SK-N-SH (cell line): ENCODE measurements around the gene RIMS3. TPM values are rescaled to one million over a fixed set of nuclear protein-coding genes. Genes with fewer than 3 reads are reported as not detected.

ENCODE experiments used
- CTCF ChIA-PET: fragments of 300-600, 350-600 bp; formaldehyde crosslinking; extraction: SDS; loops from one replicate; lab custom pipeline; 2021; lab: Yijun Ruan, JAX
- POLR2A ChIA-PET: fragments of 350-600 bp; sonication (Branson Sonifier 250); formaldehyde crosslinking; extraction: SDS; loops from one replicate; lab custom pipeline; 2020; ENCODE audit warnings: antibody characterized with exemption, inconsistent platforms; lab: Yijun Ruan, JAX
- DNase-seq: peaks from one replicate; pipeline ENCODE4 v3.0.0; 2012
- H2AFZ ChIP-seq: fragments of 200-600 bp; sonication (generic); 2 replicates; pipeline ENCODE4 v1.8.1; 2016; ENCODE audit warnings: antibody characterized with exemption, mild to moderate bottlenecking, low read depth
- H3F3A ChIP-seq: fragments of 200-600 bp; sonication (generic); replicated peaks from 2 replicates; pipeline ENCODE3; 2016; ENCODE audit warnings: antibody characterized with exemption, mild to moderate bottlenecking; ENCODE audit not compliant: insufficient read depth
- H3K27ac ChIP-seq, 2 experiments: fragments of 200-500 bp in 1 of 2; fragments of 200-600 bp in 1 of 2; sonication (Bioruptor generic) in 1 of 2; sonication (generic), shearing (Covaris generic) in 1 of 2; 2 replicates each; pipeline versions ENCODE4 v1.5.1 to v1.6.1; 2014 to 2016; ENCODE audit warnings: low read depth in 2 of 2, inconsistent platforms in 1 of 2, low read length in 1 of 2, mild to moderate bottlenecking in 1 of 2, mixed read lengths in 1 of 2
- H3K27me3 ChIP-seq: fragments of 200-600 bp; sonication (generic), shearing (Covaris generic); 2 replicates; pipeline ENCODE4 v1.6.1; 2016; ENCODE audit warnings: mixed run types; ENCODE audit not compliant: insufficient read depth
- H3K36me3 ChIP-seq, 2 experiments: fragments of 200-500 bp in 1 of 2; fragments of 200-600 bp in 1 of 2; sonication (Bioruptor generic) in 1 of 2; sonication (generic) in 1 of 2; replicated peaks in 1 of 2; 2 replicates each; pipeline versions ENCODE3 to v1.5.1; 2014 to 2016; ENCODE audit warnings: low read length in 1 of 2, mild to moderate bottlenecking in 1 of 2; ENCODE audit not compliant: insufficient read depth in 2 of 2, control insufficient read depth in 1 of 2
- H3K4me1 ChIP-seq, 2 experiments: fragments of 200-500 bp in 1 of 2; fragments of 200-600 bp in 1 of 2; sonication (Bioruptor generic) in 1 of 2; sonication (generic), shearing (Covaris generic) in 1 of 2; 2 replicates each; pipeline versions ENCODE4 v1.5.1 to v1.6.1; 2014 to 2016; ENCODE audit warnings: low read depth in 1 of 2, low read length in 1 of 2, mixed run types in 1 of 2; ENCODE audit not compliant: insufficient read depth in 2 of 2, control insufficient read depth in 1 of 2
- H3K4me2 ChIP-seq: fragments of 200-600 bp; sonication (generic), shearing (Covaris generic); 2 replicates; pipeline ENCODE4 v1.6.1; 2017; ENCODE audit warnings: mixed run types
- H3K4me3 ChIP-seq, 2 experiments: fragments of 200-500 bp in 1 of 2; fragments of 200-600 bp in 1 of 2; sonication (Bioruptor generic) in 1 of 2; sonication (generic), shearing (Covaris generic) in 1 of 2; 2 replicates each; pipeline versions ENCODE4 v1.5.1 to v1.8.1; 2014 to 2016; ENCODE audit warnings: low read depth in 2 of 2, inconsistent platforms in 1 of 2, low read length in 1 of 2, mild to moderate bottlenecking in 1 of 2, mixed read lengths in 1 of 2, moderate library complexity in 1 of 2
- H3K79me2 ChIP-seq: fragments of 200-600 bp; sonication (generic); 2 replicates; pipeline ENCODE4 v1.8.1; 2017; ENCODE audit warnings: mild to moderate bottlenecking; ENCODE audit not compliant: insufficient read depth
- H3K9ac ChIP-seq: fragments of 200-600 bp; sonication (generic); 2 replicates; pipeline ENCODE4 v1.6.1; 2017; ENCODE audit warnings: mixed run types
- H3K9me2 ChIP-seq: fragments of 200-600 bp; sonication (generic); 2 replicates; pipeline ENCODE4 v1.6.1; 2017; ENCODE audit warnings: mixed run types
- H3K9me3 ChIP-seq: fragments of 200-600 bp; sonication (generic); 2 replicates; pipeline ENCODE4 v1.6.1; 2017; ENCODE audit warnings: mixed run types, mild to moderate bottlenecking, moderate library complexity
- H4K20me1 ChIP-seq: fragments of 200-600 bp; sonication (generic); 2 replicates; pipeline ENCODE4 v1.6.1; 2017; ENCODE audit warnings: mild to moderate bottlenecking, mixed run types; ENCODE audit not compliant: insufficient read depth
- FOSL2 ChIP-seq: IDR thresholded peaks from 2 replicates; pipeline ENCODE4 v1.4.0; 2012; ENCODE audit warnings: low read depth, mild to moderate bottlenecking, moderate library complexity, borderline replicate concordance
- FOXJ3 ChIP-seq: sonication (generic); formaldehyde crosslinking; IDR thresholded peaks from 2 replicates; pipeline ENCODE4 v1.5.1; 2020; ENCODE audit warnings: mild to moderate bottlenecking, missing genetic modification reagents
- FOXM1 ChIP-seq: IDR thresholded peaks from 2 replicates; pipeline ENCODE4 v1.4.0; 2012; ENCODE audit warnings: low read depth, mild to moderate bottlenecking
- JUND ChIP-seq: IDR thresholded peaks from 2 replicates; pipeline ENCODE4 v1.4.0; 2012
- MAX ChIP-seq: IDR thresholded peaks from 2 replicates; pipeline ENCODE4 v1.4.0; 2012; ENCODE audit warnings: low read depth
- MXI1 ChIP-seq: IDR thresholded peaks from 2 replicates; pipeline ENCODE4 v1.6.1; 2012; ENCODE audit warnings: mild to moderate bottlenecking, low read depth, low read length, improper control_type of control experiment
- NFIC ChIP-seq: IDR thresholded peaks from 2 replicates; pipeline ENCODE4 v1.4.0; 2012; ENCODE audit warnings: borderline replicate concordance
- NRF1 ChIP-seq: IDR thresholded peaks from 2 replicates; pipeline ENCODE4 v1.6.1; 2012; ENCODE audit warnings: low read depth, mild to moderate bottlenecking, low read length
- POLR2AphosphoS5 ChIP-seq: IDR thresholded peaks from 2 replicates; pipeline ENCODE4 v1.6.1; 2012; ENCODE audit warnings: low read depth, low read length
- RCOR1 ChIP-seq: fragments of 150-350 bp; IDR thresholded peaks from 2 replicates; pipeline ENCODE4 v1.6.1; 2017; ENCODE audit warnings: antibody characterized with exemption, low read length
- RFX5 ChIP-seq: IDR thresholded peaks from 2 replicates; pipeline ENCODE4 v1.6.1; 2012; ENCODE audit warnings: mild to moderate bottlenecking, improper control_type of control experiment, low read length
- RXRA ChIP-seq: IDR thresholded peaks from 2 replicates; pipeline ENCODE4 v1.4.0; 2012; ENCODE audit warnings: low read depth, mild to moderate bottlenecking, borderline replicate concordance
- SMC3 ChIP-seq: IDR thresholded peaks from 2 replicates; pipeline ENCODE4 v1.6.1; 2012; ENCODE audit warnings: low read depth, low read length, improper control_type of control experiment
- TAF1 ChIP-seq: IDR thresholded peaks from 2 replicates; pipeline ENCODE4 v1.6.1; 2012; ENCODE audit warnings: low read depth, mild to moderate bottlenecking, low read length, moderate library complexity, borderline replicate concordance
- TCF12 ChIP-seq: IDR thresholded peaks from 2 replicates; pipeline ENCODE4 v1.4.0; 2012
- USF2 ChIP-seq: fragments of 150-350 bp; IDR thresholded peaks from 2 replicates; pipeline ENCODE4 v1.6.1; 2017; ENCODE audit warnings: antibody characterized with exemption, low read length, low read depth, borderline replicate concordance
- YY1 ChIP-seq: IDR thresholded peaks from 2 replicates; pipeline ENCODE4 v1.4.0; 2012; ENCODE audit warnings: low read depth, mild to moderate bottlenecking
- WGBS: methylation state at CpG from one replicate; pipeline ENCODE4 v1.1.6; 2017; ENCODE audit warnings: low lambda C conversion rate; 5-methylcytosine and 5-hydroxymethylcytosine counted together
- polyA plus RNA-seq, 3 experiments: library from polyadenylated mRNA; depleted of rRNA; stranded (reverse); fragments of >200 nt; gene quantifications; 2 replicates each; pipeline ENCODE4 v1.2.3, GENCODE V29; 2012
- TF ChIP-seq, protein P1 (sequence below): fragments of 150-350 bp; IDR thresholded peaks from 2 replicates; pipeline ENCODE4 v1.6.1; 2016; ENCODE audit warnings: mild to moderate bottlenecking, low read depth, low read length
- TF ChIP-seq, protein P2 (sequence below): IDR thresholded peaks from 2 replicates; pipeline ENCODE4 v1.4.0; 2012; ENCODE audit warnings: low read depth, borderline replicate concordance

Gene RIMS3
- polyA plus RNA-seq, 1 of the 3 experiments (the other 2 are of a cell fraction): 1.9 TPM

DNA sequence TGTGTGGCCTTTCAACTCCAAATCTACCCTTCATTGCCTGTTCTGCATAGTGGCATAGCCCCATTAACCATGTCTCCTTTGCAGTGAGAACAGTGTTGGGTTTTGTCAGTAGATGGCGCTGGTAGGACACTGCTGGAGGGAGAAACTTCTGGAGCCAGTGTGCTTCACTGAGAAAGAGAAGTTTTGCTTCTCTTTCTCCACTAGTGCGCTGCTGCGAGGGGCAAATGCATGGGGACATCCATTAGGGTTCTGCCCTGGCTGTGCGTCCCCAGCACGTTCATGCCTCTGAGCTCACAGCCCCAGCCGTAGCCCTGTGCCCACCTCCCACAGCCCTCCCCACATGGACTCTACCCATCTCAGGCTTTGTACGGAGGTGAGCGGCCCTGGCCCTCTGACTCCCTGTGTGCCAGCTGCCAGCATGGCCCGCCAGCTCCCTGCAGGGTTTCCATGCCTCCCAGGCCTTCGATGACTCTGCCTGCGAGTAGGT lies 53.1 kb downstream of the RIMS3 start (continued):
- TF ChIP-seq, protein P1, sequence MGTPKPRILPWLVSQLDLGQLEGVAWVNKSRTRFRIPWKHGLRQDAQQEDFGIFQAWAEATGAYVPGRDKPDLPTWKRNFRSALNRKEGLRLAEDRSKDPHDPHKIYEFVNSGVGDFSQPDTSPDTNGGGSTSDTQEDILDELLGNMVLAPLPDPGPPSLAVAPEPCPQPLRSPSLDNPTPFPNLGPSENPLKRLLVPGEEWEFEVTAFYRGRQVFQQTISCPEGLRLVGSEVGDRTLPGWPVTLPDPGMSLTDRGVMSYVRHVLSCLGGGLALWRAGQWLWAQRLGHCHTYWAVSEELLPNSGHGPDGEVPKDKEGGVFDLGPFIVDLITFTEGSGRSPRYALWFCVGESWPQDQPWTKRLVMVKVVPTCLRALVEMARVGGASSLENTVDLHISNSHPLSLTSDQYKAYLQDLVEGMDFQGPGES: no peak

- Histone ChIP-seq H3K27me3 (no peaks in the 10 kb centered on the region), H3F3A (no peaks in the 10 kb centered on the region), H3K9me2 (no peaks in the 10 kb centered on the region), H3K36me3 (no peaks in the 10 kb centered on the region), H3K79me2 (no peaks in the 10 kb centered on the region), H3K9me3 (no peaks in the 10 kb centered on the region), H3K4me2 (no peak overlapping the region), H3K4me1 (peaks cover 0 to 4% of the 10 kb centered on the region in 2 experiments; a peak in 1 of 4 replicates)
- POLR2A ChIA-PET: no interaction called here
- no peak for DNase-seq
- CTCF ChIA-PET: interaction anchor here (0.6 to 2.1 kb wide), 6 partner anchors 30 to 241 kb away, joined by 3 to 5 read pairs (median 4); no protein-coding TSS in a partner anchor
- TF ChIP-seq NRF1 (no peak), MAX (no peak), FOSL2 (no peak), FOXM1 (no peak), SMC3 (no peak), MXI1 (no peak), TAF1 (no peak), YY1 (no peak), RFX5 (no peak), RCOR1 (no peak), JUND (no peak), FOXJ3 (CRISPR knock-in tag) (no peak), RXRA (no peak), TCF12 (no peak), USF2 (no peak), POLR2AphosphoS5 (no peak), NFIC (no peak)
- TF ChIP-seq, protein P2, sequence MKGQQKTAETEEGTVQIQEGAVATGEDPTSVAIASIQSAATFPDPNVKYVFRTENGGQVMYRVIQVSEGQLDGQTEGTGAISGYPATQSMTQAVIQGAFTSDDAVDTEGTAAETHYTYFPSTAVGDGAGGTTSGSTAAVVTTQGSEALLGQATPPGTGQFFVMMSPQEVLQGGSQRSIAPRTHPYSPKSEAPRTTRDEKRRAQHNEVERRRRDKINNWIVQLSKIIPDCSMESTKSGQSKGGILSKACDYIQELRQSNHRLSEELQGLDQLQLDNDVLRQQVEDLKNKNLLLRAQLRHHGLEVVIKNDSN: no peak
- TF ChIP-seq, all 33 proteins: peak for 0
- Histone ChIP-seq H3K9ac (no peak overlapping the region), H3K27ac (no peak overlapping the region), H4K20me1 (no peaks in the 10 kb centered on the region), H2AFZ (no peak overlapping the region), H3K4me3 (no peak overlapping the region)
- 57% methylated on average over 5 of the region's 7 CpGs for WGBS
Observed at GRCh38 chr1:40610156-40610555, 55.3 kb downstream of the RIMS3 start.
